ENCODE data around the gene CIT.

GRCh38 chr12:119877639-119877948, 474 bp upstream of the CIT start:
- TF ChIP-seq POLR2A (IDR thresholded peaks at IDR 0.05), result no peak
- TF ChIP-seq CTCF (IDR thresholded peaks at IDR 0.05), result no peak

Measured in adrenal gland (tissue), 5 donors.